Spinal cord (tissue), 10 donors: ENCODE measurements around the gene CUL4A. TPM values are rescaled to one million over a fixed set of nuclear protein-coding genes. Genes with fewer than 3 reads are reported as not detected.

Experiments used
- DNase-seq, 6 donors: peaks; one replicate each; pipeline versions ENCODE4 v3.0.0 to v3.0.0-alpha.2; 2013 to 2015; ENCODE audit warnings: low spot score in 6 of 6, low read depth in 4 of 6
- H3K27ac ChIP-seq: one replicate; pipeline ENCODE4 v1.5.1; 2013; ENCODE audit warnings: low read depth, low read length, control low read depth
- H3K27me3 ChIP-seq: one replicate; pipeline ENCODE4 v1.6.1; 2013; ENCODE audit warnings: low read length; ENCODE audit not compliant: control insufficient read depth, insufficient read depth
- H3K36me3 ChIP-seq: one replicate; pipeline ENCODE4 v1.6.1; 2013; ENCODE audit warnings: low read length; ENCODE audit not compliant: control insufficient read depth, insufficient read depth
- H3K4me1 ChIP-seq: one replicate; pipeline ENCODE4 v1.6.1; 2013; ENCODE audit warnings: low read length; ENCODE audit not compliant: control insufficient read depth, insufficient read depth
- H3K4me3 ChIP-seq: one replicate; pipeline ENCODE4 v1.5.1; 2013; ENCODE audit warnings: low read depth, low read length, control low read depth
- H3K9me3 ChIP-seq: one replicate; pipeline ENCODE4 v1.6.1; 2013; ENCODE audit warnings: low read length; ENCODE audit not compliant: control insufficient read depth, insufficient read depth
- WGBS: methylation state at CpG from one replicate; pipeline ENCODE4 v1.1.5; 2013; ENCODE audit warnings: missing lambda C conversion rate; ENCODE audit not compliant: insufficient coverage; 5-methylcytosine and 5-hydroxymethylcytosine counted together
- polyA plus RNA-seq, 2 donors: library from polyadenylated mRNA; unstranded; fragments of 120-200 nt; gene quantifications; one replicate each; pipeline ENCODE4 v1.2.1, GENCODE V29; 2013; ENCODE audit not compliant: insufficient read length in 2 of 2
- total RNA-seq, 2 donors: library from RNA; depleted of rRNA in 1 of 2; stranded (reverse); fragments of 120-200 nt in 1 of 2; fragments of >200 nt in 1 of 2; gene quantifications; one replicate each; pipeline versions ENCODE4 v1.2.3 to v1.2.4, GENCODE V29; 2013 to 2014
- donor health status: healthy.

CUL4A gene
- total and polyA plus RNA-seq, 4 donors: 45.3 to 64.5 (median 55.3) TPM

DNA sequence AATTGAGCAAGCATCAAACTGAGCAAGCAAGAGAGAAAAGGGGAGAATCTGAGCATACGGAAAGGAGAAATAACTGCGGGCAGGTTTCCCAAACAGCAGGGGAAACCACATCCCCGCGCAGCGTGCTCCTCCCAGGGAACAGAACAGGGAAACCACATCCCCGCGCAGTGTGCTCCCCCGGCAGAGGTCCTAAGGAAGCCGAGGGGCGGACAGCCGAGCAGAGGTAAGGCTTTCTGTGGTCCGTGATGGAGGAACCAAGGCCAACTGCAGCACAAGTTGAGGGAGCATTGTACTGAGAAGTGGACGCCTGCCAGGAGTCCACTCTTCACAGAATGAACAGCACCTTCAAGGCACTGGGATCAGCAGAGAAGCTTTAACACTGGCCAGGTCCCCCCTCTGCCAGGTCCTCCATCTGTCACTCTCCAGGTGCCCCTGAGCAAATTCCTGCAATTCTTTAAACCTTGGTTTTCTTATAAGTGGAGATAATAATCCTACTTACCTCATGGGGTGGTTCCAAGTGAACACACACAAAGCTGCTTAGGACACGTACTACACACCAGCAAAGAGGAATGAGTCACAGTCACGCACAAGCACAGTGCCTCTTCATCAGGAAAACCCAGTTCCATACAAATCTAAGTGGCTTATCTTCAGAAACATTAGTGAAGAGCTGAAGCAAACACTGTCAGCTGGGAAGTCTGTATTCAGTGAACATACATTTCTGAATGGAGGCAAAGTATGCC, 64.6 kb downstream of the CUL4A start:
- 90% methylated on average over 14 of the region's 15 CpGs for WGBS
- no peak overlapping the region for H3K27ac ChIP-seq
- H3K36me3 ChIP-seq: peaks cover 17% of the 10 kb centered on the region
- H3K9me3 ChIP-seq: no peaks in the 10 kb centered on the region
- DNase-seq: no peak
- no peaks in the 10 kb centered on the region for H3K4me1 ChIP-seq
- no peak overlapping the region for H3K4me3 ChIP-seq
- no peaks in the 10 kb centered on the region for H3K27me3 ChIP-seq

- peaks cover 14% of the 10 kb centered on the region for H3K36me3 ChIP-seq
- no peaks in the 10 kb centered on the region for H3K27me3 ChIP-seq
- H3K27ac ChIP-seq: no peak overlapping the region
- WGBS: 86% methylated on average over 3 of the region's 3 CpGs
- no peak for DNase-seq
- H3K4me3 ChIP-seq: no peak overlapping the region
- H3K4me1 ChIP-seq: no peaks in the 10 kb centered on the region
- H3K9me3 ChIP-seq: no peaks in the 10 kb centered on the region
These were observed 65.3 kb downstream of the CUL4A start for GRCh38 chr13:113274721-113275120.

DNA sequence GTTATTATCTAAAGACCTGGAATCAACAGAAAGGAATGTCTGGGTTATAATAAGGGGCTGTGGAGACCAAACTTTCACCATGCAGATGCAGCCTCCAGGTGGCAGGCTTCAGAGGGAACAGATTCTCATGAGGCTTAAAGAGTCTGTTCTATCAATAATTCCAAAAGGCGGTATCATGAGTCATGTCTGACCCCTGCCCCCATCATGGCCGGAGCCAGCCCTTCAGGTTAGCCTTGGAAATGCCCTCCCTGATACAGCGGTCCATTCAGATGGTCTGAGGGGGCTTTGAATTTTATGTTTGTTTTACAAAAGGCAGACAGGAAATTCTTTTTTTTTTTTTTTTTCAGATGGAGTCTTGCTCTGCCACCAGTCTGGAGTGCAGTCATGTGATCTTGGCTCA, 66.0 kb downstream of the CUL4A start:
- peak in 2 of 6 donors; percentile 34 to 36 for DNase-seq
- Histone ChIP-seq H3K4me3 (no peak overlapping the region), H3K27me3 (no peaks in the 10 kb centered on the region), H3K27ac (no peak overlapping the region), H3K9me3 (no peaks in the 10 kb centered on the region), H3K36me3 (peaks cover 14% of the 10 kb centered on the region), H3K4me1 (no peaks in the 10 kb centered on the region)
- 30% methylated on average over 2 of the region's 3 CpGs for WGBS

GRCh38 chr13:113280126-113280525, 70.7 kb downstream of the CUL4A start:
- Histone ChIP-seq H3K36me3 (no peaks in the 10 kb centered on the region), H3K9me3 (no peaks in the 10 kb centered on the region), H3K4me3 (no peak overlapping the region), H3K27ac (no peak overlapping the region), H3K4me1 (no peaks in the 10 kb centered on the region), H3K27me3 (peaks cover 2% of the 10 kb centered on the region)
- 100% methylated on average over 2 of the region's 6 CpGs for WGBS
- no peak for DNase-seq

DNA sequence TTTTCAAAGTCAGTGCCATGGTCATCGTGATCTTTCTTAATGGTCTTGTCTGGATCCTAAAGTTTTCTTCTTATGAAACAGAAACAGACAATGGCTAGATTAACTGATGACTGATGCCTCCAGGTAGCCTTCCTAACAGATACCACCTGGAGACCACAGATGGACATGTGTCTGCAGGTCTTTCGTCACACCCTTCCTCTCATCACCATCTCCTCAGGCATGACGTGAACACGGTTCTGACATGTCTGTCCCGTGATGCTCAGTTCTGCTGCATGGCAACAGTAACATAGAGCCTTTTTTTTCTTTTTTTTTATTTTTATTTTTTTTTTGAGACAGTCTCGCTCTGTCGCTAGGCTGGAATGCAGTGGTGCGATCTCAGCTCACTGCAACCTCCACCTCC, 74.5 kb downstream of the CUL4A start:
- Histone ChIP-seq H3K27me3 (peaks cover 2% of the 10 kb centered on the region), H3K36me3 (no peaks in the 10 kb centered on the region), H3K4me3 (no peak overlapping the region), H3K4me1 (no peaks in the 10 kb centered on the region), H3K9me3 (no peaks in the 10 kb centered on the region), H3K27ac (no peak overlapping the region)
- WGBS: 92% methylated on average over 5 of the region's 8 CpGs
- no peak for DNase-seq

DNA sequence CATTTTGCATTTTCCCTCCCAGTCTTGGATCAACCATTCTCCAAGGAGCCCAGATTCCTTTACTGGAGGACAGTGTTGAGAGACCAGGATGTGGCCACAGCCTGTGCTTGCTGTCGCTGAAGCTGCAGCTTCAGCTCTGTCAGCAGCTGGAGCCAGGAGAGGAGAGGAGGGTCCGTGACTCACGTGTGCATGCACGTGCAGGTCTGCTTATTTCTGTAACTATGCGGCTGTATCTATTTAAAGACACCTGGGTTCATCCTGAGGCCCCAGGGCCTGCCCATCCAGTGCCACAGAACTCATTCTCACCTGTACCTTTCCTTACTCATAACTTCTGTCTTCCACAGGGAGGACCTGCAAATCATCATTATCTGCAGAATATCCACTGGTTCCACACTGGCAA, 79.5 kb downstream of the CUL4A start:
- Histone ChIP-seq H3K4me1 (no peaks in the 10 kb centered on the region), H3K9me3 (no peaks in the 10 kb centered on the region), H3K27ac (no peak overlapping the region), H3K27me3 (peaks cover 12% of the 10 kb centered on the region), H3K36me3 (no peaks in the 10 kb centered on the region), H3K4me3 (no peak overlapping the region)
- WGBS: 63% methylated on average over 3 of the region's 5 CpGs
- DNase-seq: no peak

GRCh38 chr13:113291129-113291528, 81.7 kb downstream of the CUL4A start:
- H3K27ac ChIP-seq: no peak overlapping the region
- H3K36me3 ChIP-seq: no peaks in the 10 kb centered on the region
- DNase-seq: no peak
- peaks cover 12% of the 10 kb centered on the region for H3K27me3 ChIP-seq
- peaks cover 2% of the 10 kb centered on the region for H3K4me1 ChIP-seq
- no peak overlapping the region for H3K4me3 ChIP-seq
- H3K9me3 ChIP-seq: no peaks in the 10 kb centered on the region
- 62% methylated on average over 2 of the region's 2 CpGs for WGBS

DNA sequence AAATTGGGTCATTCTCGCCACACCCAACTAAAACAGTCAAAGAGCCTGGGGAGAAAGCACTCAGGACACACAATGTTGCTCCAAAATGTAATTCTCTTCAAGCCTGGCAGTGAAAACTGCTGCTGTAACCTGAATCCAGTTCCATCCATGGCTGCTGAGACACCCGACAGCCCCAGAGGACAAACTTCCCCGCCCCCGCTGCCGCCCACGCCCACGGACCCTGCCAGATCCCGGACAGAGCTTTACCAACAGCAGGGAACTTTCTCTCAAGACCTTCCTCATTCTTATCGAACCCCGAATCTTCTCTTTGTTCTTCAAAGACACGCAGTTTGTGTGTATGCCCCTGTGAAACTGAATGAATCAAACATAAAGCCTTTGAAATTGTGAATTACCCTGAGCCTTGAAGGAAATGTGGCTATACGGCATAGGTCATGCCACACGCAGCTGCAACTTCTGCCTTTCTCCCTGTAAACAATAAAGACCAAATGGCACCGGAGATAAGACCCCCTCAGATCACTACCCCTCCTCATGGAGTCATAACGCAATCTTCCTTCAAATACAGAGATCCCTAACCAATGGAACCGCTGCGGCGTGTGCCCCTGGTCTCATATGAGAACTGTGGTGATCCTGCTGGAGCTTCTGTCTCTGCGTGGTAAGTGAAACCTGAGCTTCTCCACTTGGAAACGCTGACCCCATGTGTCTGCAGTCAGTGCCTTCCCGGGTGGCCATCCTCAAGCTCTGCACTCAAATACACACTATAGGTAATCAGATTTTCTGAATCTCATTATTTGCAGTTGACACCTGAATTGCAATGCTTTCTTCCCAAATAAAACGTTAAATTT, 82.8 kb downstream of the CUL4A start:
- Histone ChIP-seq H3K27me3 (peaks cover 12% of the 10 kb centered on the region), H3K4me1 (peaks cover 8% of the 10 kb centered on the region), H3K27ac (no peak overlapping the region), H3K4me3 (no peak overlapping the region), H3K36me3 (no peaks in the 10 kb centered on the region), H3K9me3 (no peaks in the 10 kb centered on the region)
- DNase-seq: peak in 1 of 6 donors; percentile 13
- 25% methylated on average over 21 of the region's 22 CpGs for WGBS

GRCh38 chr13:113293686-113294085, 84.3 kb downstream of the CUL4A start:
- 48% methylated on average over 4 of the region's 9 CpGs for WGBS
- DNase-seq: no peak
- Histone ChIP-seq H3K9me3 (no peaks in the 10 kb centered on the region), H3K27me3 (peaks cover 12% of the 10 kb centered on the region), H3K36me3 (no peaks in the 10 kb centered on the region), H3K4me3 (no peak overlapping the region), H3K4me1 (peaks cover 17% of the 10 kb centered on the region), H3K27ac (no peak overlapping the region)
